Loucy (cell line): ENCODE measurements around the gene OXCT2.
"Not testable (repeated sequence)": the region's sequence is repeated elsewhere in the genome, so short reads cannot be mapped to it uniquely, and the experiment has no call there.

Source experiments
- H2AFZ ChIP-seq: fragments of 200-600 bp; sonication (generic); 2 replicates; pipeline ENCODE4 v1.6.0; 2016; ENCODE audit warnings: antibody characterized with exemption, mild to moderate bottlenecking, low read length, moderate library complexity
- H3F3A ChIP-seq: fragments of 200-600 bp; 2 replicates; pipeline ENCODE4 v1.6.0; 2016; ENCODE audit warnings: antibody characterized with exemption, low read depth, mild to moderate bottlenecking
- H3K27me3 ChIP-seq: fragments of 200-600 bp; sonication (generic); 2 replicates; pipeline ENCODE4 v1.6.1; 2014; ENCODE audit warnings: low read length, mild to moderate bottlenecking; ENCODE audit not compliant: insufficient read depth, poor library complexity, severe bottlenecking
- H3K36me3 ChIP-seq: fragments of 200-600 bp; sonication (generic); 2 replicates; pipeline ENCODE4 v1.6.1; 2016; ENCODE audit warnings: low read length; ENCODE audit not compliant: insufficient read depth
- H3K4me1 ChIP-seq: fragments of 200-600 bp; sonication (generic); 2 replicates; pipeline ENCODE4 v1.5.1; 2014; ENCODE audit warnings: low read length, mild to moderate bottlenecking; ENCODE audit not compliant: insufficient read depth, poor library complexity, severe bottlenecking
- H3K4me2 ChIP-seq: fragments of 200-600 bp; sonication (generic); 2 replicates; pipeline ENCODE4 v1.6.0; 2014; ENCODE audit warnings: antibody characterized with exemption, low read length, low read depth, mild to moderate bottlenecking; ENCODE audit not compliant: poor library complexity, severe bottlenecking
- H3K4me3 ChIP-seq: fragments of 200-600 bp; sonication (generic); 2 replicates; pipeline ENCODE4 v1.5.1; 2014; ENCODE audit warnings: low read length, mild to moderate bottlenecking, mixed read lengths; ENCODE audit not compliant: poor library complexity, severe bottlenecking
- H3K79me2 ChIP-seq: fragments of 200-600 bp; sonication (generic); 2 replicates; pipeline ENCODE4 v1.6.1; 2014; ENCODE audit warnings: low read length; ENCODE audit not compliant: insufficient read depth
- H3K9ac ChIP-seq: fragments of 200-600 bp; sonication (generic); 2 replicates; pipeline ENCODE4 v1.6.0; 2014; ENCODE audit warnings: mild to moderate bottlenecking, low read depth, low read length, moderate library complexity; ENCODE audit not compliant: poor library complexity, severe bottlenecking
- H3K9me2 ChIP-seq: fragments of 200-600 bp; sonication (generic); replicated peaks from 2 replicates; pipeline ENCODE4 v1.6.1; 2016; ENCODE audit warnings: low read depth, low read length, mixed read lengths
- H3K9me3 ChIP-seq: fragments of 200-600 bp; sonication (generic); 2 replicates; pipeline ENCODE4 v1.6.1; 2014; ENCODE audit warnings: mild to moderate bottlenecking, antibody characterized with exemption, low read length, low read depth; ENCODE audit not compliant: insufficient read depth
- H4K20me1 ChIP-seq: fragments of 200-600 bp; sonication (generic); 2 replicates; pipeline ENCODE4 v1.6.0; 2014; ENCODE audit warnings: antibody characterized with exemption, low read length, mild to moderate bottlenecking; ENCODE audit not compliant: insufficient read depth, poor library complexity, severe bottlenecking
- EZH2phosphoT487 ChIP-seq: fragments of 200-600 bp; IDR thresholded peaks from 2 replicates; pipeline ENCODE4 v1.6.1; 2018; ENCODE audit warnings: antibody characterized with exemption, mild to moderate bottlenecking, moderate library complexity, borderline replicate concordance
- TF ChIP-seq, protein P1 (sequence below): fragments of 200-600 bp; sonication (generic); conservative IDR thresholded peaks from 2 replicates; pipeline ENCODE4 v1.5.1; 2014; ENCODE audit warnings: mild to moderate bottlenecking, antibody characterized with exemption, low read length

The OXCT2 gene

DNA sequence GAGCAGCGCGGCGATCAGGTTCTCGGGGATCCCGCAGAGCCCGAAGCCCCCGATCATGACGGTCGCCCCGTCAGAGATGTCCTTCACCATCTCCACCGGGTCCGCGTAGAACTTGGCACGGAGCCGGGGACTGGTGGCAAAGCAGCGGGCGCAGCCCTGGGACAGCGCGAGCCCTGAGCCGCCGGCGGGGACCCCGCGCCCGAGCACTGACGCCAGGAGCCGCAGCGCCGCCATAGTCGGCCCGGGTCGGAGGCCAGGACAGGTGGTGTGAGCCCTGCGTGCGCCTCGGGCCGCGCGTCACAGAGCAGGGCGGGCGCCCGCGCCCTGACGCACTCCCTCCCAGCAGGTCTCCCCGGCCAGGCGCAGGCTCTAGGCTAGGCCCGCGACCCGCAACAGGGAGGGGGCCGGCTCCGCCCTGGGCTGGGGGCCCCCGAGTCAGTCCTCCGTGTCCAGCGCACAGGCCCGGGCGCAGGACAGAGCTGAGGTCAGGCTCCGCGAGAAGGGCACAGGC, at the start of gene OXCT2:
Gene OXCT2, minus strand, starts transcription at position 327 of the 511 bp plus-strand sequence. Its CDS starts 93 bp downstream, at position 234.
- H3K4me3 ChIP-seq, H3K9me2 ChIP-seq, H4K20me1 ChIP-seq, H3K4me1 ChIP-seq, H3K9me3 ChIP-seq, H3K36me3 ChIP-seq, H3K79me2 ChIP-seq, H3F3A ChIP-seq, H3K9ac ChIP-seq, H3K4me2 ChIP-seq, H2AFZ ChIP-seq, H3K27me3 ChIP-seq: not testable (repeated sequence)

DNA sequence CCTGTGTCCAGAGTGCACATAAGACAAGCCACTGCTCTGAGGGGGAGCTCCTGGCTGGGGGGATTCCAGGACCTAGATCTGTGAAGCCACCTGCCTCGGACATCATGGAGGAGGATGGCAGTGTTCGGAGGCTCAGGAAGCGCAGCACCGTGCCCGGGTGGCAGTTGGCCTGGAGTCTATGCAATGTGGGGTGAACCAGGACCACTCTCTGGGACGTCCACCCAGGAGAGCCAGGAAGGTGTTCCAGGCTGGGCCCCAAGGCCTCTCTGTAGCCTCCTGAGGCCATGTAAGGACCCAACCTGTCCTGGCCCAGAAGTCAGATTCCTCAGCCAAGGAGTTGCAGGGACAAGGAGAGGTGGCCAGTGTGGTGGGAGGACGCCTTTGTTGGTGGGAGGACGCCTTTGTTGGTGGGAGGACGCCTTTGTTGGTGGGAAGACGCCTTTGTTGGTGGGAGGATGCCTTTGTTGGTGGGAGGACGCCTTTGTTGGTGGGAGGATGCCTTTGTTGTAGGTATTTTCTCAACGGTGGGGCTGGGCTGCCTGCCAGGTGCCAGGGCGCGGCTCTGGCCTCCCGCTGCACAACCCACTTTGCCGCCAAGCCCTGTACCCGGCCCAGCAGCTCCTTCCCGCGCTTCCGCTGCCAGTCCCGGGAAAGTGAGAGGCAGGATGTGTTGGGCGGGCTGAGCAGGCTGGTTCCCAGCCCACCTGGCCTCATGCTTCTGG, 48.1 kb upstream of the OXCT2 start:
- H2AFZ ChIP-seq, result no peak overlapping the region
- no peak overlapping the region for H3K4me3 ChIP-seq
- H3K9me2 ChIP-seq, result no peaks in the 10 kb centered on the region
- H3K27me3 ChIP-seq, result no peaks in the 10 kb centered on the region
- no peaks in the 10 kb centered on the region for H3K9me3 ChIP-seq
- H3K4me2 ChIP-seq, result no peak overlapping the region
- H3K9ac ChIP-seq, result no peak overlapping the region
- H3K4me1 ChIP-seq, result no peaks in the 10 kb centered on the region
- TF ChIP-seq, protein P1, sequence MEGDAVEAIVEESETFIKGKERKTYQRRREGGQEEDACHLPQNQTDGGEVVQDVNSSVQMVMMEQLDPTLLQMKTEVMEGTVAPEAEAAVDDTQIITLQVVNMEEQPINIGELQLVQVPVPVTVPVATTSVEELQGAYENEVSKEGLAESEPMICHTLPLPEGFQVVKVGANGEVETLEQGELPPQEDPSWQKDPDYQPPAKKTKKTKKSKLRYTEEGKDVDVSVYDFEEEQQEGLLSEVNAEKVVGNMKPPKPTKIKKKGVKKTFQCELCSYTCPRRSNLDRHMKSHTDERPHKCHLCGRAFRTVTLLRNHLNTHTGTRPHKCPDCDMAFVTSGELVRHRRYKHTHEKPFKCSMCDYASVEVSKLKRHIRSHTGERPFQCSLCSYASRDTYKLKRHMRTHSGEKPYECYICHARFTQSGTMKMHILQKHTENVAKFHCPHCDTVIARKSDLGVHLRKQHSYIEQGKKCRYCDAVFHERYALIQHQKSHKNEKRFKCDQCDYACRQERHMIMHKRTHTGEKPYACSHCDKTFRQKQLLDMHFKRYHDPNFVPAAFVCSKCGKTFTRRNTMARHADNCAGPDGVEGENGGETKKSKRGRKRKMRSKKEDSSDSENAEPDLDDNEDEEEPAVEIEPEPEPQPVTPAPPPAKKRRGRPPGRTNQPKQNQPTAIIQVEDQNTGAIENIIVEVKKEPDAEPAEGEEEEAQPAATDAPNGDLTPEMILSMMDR, result no peak
- TF ChIP-seq EZH2phosphoT487, result no peak
- H3K79me2 ChIP-seq, result no peaks in the 10 kb centered on the region
- H4K20me1 ChIP-seq, result no peaks in the 10 kb centered on the region
- no peaks in the 10 kb centered on the region for H3K36me3 ChIP-seq
- no peaks in the 10 kb centered on the region for H3F3A ChIP-seq

DNA sequence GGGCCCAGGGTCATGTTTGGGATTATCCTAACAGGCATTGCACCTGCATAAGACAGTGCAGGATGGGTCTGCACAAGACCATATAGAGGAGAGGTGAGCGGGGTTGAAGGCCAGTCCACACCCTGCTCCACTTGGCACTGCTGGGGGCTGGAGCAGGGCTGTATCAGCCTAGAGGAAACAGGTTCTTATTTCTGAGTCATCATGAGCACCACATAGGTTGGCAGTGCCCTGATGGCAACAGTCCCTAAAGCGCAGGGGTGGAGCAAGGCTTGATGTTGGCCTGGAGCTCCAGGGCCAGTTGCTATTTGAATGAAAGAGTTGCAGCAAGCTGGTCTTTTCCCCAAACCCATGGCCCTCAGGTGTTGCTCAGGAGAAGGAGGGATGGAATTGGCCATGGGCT, 47.3 kb upstream of the OXCT2 start:
- no peaks in the 10 kb centered on the region for H3K36me3 ChIP-seq
- no peak overlapping the region for H2AFZ ChIP-seq
- no peak overlapping the region for H3K4me3 ChIP-seq
- H3K4me1 ChIP-seq, result no peaks in the 10 kb centered on the region
- no peak overlapping the region for H3K4me2 ChIP-seq
- H3K79me2 ChIP-seq, result no peaks in the 10 kb centered on the region
- no peaks in the 10 kb centered on the region for H3F3A ChIP-seq
- TF ChIP-seq, protein P1, result no peak
- TF ChIP-seq EZH2phosphoT487, result no peak
- H3K9me3 ChIP-seq, result no peaks in the 10 kb centered on the region
- no peaks in the 10 kb centered on the region for H3K27me3 ChIP-seq
- no peaks in the 10 kb centered on the region for H3K9me2 ChIP-seq
- no peak overlapping the region for H3K9ac ChIP-seq
- H4K20me1 ChIP-seq, result no peaks in the 10 kb centered on the region
